GM21619 (cell line): ENCODE measurements around the gene EXD3.

Experiments used
- ATAC-seq: cut with Tn5 transposase; IDR thresholded peaks from one replicate; pipeline ENCODE4 v1.9.1; 2021; ENCODE audit not compliant: unreplicated experiment

Gene EXD3

GRCh38 chr9:137319739-137320551 lies 103.0 kb downstream of the EXD3 start:
- no peak for ATAC-seq

- no peak for ATAC-seq
Observed at GRCh38 chr9:137319011-137319738, 103.8 kb downstream of the EXD3 start.

- ATAC-seq: no peak
Observed at GRCh38 chr9:137318602-137319001, 104.4 kb downstream of the EXD3 start.

- no peak for ATAC-seq
Observed at GRCh38 chr9:137317718-137318511, 105.0 kb downstream of the EXD3 start.

- no peak for ATAC-seq
Observed at GRCh38 chr9:137317021-137317717, 105.8 kb downstream of the EXD3 start.

DNA sequence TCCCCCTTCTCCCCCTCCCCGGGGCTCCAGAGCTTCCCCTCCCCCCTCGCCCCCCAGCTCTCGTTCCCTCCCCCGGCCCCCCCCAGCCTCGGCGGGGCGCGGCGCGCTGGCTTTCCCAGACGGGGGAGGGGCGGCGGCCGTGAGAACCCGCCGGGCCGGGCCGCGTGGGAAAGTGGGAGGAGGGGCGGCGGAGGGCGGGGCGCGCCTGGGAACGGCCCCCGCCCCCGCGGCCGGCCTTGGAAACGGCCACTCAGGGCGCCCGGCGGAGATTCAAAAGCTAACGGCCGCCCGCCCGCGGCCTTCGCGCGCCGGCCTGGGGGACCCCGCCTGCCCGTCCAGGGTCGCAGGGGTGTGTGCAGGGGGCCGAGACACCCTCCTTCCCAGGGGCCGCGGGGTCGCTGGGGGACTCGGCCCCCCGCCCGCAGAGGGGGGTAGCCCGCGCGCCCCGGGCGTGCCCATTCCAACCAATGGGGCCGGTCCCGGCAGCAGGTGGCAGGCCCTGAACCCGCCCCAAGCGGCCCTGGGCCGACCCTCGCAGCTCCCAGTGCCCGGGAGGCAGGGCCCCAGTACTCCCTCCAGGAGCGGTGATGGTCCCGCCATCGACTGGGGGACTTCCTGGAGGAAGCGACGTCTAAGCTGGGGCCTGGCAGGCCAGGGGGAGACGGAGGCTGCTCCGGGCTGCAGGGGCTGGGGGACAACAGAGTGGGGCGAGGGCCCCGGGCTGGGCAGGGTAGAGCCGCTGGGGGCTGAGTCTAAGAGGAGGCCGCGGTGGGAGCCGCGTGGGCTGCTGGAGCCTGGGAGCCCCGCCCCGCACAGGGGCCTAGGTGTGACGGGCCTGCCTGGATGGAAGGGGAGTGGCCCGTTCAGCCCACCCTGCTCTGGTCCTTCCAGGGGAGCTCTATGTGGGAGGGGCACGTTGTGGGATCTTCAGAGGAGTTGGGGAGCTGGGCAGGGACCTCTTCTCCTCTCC lies 106.7 kb downstream of the EXD3 start:
- ATAC-seq: no peak

GRCh38 chr9:137315581-137316011 lies 107.4 kb downstream of the EXD3 start:
- no peak for ATAC-seq

GRCh38 chr9:137314561-137315560 lies 108.1 kb downstream of the EXD3 start:
- ATAC-seq: no peak

DNA sequence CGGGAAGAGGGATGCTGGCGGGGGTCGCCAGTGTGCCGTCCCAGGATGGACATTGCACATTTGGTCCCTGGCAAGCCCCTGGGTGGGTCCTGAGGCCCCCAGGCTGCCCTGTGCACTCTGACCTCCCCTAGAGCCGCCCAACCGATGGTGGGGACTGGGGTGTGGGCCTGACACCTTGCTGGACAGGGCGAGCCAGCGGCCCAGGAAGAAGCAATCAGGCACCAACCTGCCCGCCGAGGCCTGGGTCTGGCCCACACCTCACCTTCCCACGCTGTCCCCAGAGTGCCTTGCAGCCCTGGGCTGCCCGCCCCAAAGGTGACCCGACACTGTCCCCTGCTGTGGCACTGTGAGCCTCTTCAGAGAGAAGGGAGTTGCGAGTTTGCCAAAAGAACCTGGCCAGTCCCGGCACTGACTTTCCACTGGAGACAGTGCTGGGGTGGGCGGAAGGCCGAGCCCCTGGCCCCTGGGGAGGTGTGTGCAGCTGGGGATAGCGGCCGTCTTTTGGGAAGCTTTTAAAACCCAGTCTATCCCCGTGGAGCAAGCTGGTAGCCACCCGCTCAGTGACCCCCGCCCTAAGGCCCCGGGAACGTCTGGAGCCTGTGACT lies 108.9 kb downstream of the EXD3 start:
- no peak for ATAC-seq

GRCh38 chr9:137313326-137313936 lies 109.5 kb downstream of the EXD3 start:
- ATAC-seq: no peak

DNA sequence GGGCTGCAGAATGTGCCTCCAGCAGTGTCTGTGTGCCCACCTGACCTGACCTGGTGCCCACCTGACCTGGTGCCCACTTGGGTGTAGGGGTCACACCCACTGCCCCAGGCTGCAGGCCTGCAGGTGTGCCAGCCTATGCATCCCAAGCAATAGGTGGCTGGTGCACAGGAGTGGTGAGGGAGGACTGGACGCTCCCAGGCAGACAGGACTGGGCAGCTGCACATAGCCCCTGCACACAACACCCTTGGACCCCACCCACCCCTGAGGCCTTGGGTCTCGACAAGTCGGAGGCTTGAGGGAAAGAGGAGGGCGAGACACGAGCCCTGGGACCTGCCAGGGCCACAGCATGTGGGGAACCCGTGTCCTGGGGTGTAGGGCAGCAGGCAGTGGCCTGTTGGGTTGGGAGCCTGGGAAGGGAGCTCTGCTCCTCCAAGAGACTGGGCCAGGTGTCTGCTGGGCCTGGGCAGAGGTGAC lies 110.1 kb downstream of the EXD3 start:
- no peak for ATAC-seq

DNA sequence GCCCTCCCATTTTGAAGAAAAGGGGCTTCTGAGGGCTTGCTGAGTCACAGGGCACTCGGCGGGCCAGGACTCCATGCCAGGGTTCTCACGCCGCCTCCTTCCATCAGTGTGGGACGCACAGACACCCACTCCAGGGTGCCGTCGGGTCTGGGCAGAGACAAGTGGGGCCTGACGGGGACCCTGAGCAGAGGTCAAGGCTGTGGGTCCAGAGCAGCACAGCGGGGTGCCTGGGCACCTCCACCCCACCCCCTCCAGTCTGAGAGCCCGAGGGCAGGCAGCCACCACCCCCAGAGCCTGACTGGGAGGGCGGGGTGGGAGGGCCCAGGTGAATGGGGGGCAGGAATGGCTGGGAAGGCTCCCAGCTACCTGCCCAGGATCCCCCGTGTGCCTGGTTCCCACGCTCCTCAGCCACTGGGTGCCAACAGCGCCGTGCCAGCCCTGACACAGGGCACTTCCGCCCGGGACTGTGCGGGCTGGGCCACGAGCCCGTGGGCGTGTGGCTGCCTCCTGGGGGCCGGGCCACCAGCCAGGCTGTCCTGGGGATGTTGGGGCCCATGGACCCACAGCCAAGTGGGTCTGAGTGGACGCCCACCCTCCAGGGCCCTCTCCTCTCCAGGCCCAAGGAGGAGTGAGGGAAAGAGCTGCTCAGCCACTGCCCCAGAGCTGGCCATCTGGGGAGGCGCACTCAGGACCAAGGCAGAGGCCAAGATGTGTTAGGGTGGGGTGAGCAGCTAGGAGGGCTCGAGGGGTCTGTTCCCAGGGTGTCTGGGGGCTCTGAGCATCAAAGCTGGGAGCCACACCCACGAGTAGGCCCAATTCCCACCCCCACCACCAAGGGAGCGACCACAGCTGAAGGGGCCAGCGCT lies 110.7 kb downstream of the EXD3 start:
- no peak for ATAC-seq

DNA sequence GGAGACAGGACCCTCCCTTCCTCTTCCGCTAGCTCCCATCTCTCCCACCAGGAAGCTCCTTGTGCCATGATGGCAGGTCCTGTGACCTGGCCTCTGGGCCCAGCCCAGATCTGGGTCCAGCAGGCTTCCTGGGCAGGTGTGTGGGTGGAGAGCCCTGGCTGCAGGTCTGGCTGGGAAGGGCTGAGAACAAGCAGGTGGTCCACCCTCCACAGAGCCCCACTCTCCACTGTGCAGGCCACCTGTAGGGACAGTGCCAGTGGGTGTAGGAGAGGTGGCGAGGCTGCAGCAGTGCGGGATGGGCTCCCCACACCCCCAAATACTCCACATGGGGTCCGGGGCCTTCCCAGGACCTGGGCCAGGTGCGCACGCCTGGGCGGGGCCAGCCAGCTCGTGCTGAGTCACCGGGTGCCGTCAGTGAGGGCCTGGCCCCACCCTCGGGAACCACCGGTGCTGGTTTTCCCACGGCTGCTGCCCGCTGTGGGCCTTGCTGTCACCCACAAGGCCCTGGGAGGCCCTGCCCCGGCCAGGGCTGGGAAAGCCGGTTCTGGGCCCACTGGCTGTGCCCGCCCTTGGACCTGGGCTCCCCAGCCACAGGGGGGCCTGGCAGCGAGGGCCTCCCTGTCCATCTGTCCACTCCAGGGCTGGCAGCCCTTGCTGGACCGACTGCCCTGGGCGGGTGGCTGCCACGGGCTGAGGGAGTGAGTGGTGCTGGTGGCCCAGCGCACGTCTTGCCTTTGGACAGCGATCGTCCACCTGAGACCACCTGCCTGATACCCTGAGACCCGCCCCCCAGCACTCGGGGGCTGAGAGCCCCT lies 111.6 kb downstream of the EXD3 start:
- no peak for ATAC-seq

DNA sequence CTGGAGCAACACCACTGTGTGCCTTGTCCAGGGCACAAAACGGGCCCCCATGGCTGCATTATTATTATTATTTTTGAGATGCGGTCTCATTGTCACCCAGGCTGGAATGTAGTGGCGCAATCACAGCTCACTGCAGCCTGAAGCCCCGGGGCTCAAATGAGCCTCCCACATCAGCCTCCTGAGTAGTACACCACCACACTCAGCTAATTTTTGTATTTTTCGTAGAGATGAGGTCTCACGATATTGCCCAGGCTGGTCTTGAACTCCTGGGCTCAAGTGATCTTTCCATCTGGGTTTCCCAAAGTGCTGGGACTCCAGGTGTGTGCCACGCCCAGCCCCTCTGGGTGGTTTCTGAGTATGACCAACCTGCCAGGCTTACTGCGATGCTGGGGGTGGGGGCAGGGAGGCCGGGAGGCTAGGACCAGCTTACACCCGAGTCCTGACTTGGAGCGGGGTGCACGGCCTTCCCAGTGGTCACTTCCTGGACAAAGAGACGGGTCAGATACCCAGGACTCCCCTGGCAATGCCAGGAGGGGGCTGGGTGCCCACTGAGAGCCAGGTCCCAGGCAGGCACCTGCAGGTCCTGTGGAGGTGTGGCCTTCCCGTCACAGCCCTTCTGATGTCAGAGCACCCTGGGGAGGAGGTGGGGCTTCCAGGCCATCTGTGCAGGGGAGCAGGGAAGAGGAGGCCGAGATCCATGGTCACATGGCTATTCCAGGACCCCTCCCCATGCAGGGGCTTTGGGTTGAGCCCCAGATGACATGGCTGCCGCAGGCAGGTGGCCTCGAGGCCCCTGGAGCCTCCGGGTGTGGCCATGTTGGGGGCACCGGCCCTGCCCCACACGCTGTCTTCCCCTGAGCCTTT lies 112.5 kb downstream of the EXD3 start:
- ATAC-seq: no peak
